OCI-LY1 (cell line): ENCODE measurements around the gene COBL.

Source experiments
- EZH2 ChIP-seq: fragments of 200-600 bp; sonication (generic), shearing (Covaris generic); IDR thresholded peaks from 2 replicates; pipeline ENCODE4 v1.8.0; 2017; ENCODE audit warnings: borderline replicate concordance, mixed run types, mild to moderate bottlenecking, antibody characterized with exemption, low read length, moderate library complexity, mixed read lengths
- TF ChIP-seq, protein P1 (sequence below): fragments of 200-600 bp; sonication (generic), shearing (Covaris generic); IDR thresholded peaks from 2 replicates; pipeline ENCODE4 v1.5.1; 2017; ENCODE audit warnings: mild to moderate bottlenecking, antibody characterized with exemption, low read length, moderate library complexity, mixed read lengths

GRCh38 chr7:51019191-51019844 is 297.3 kb downstream of the COBL start:
- TF ChIP-seq, protein P1, sequence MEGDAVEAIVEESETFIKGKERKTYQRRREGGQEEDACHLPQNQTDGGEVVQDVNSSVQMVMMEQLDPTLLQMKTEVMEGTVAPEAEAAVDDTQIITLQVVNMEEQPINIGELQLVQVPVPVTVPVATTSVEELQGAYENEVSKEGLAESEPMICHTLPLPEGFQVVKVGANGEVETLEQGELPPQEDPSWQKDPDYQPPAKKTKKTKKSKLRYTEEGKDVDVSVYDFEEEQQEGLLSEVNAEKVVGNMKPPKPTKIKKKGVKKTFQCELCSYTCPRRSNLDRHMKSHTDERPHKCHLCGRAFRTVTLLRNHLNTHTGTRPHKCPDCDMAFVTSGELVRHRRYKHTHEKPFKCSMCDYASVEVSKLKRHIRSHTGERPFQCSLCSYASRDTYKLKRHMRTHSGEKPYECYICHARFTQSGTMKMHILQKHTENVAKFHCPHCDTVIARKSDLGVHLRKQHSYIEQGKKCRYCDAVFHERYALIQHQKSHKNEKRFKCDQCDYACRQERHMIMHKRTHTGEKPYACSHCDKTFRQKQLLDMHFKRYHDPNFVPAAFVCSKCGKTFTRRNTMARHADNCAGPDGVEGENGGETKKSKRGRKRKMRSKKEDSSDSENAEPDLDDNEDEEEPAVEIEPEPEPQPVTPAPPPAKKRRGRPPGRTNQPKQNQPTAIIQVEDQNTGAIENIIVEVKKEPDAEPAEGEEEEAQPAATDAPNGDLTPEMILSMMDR: no peak
- no peak for TF ChIP-seq EZH2
